Kidney epithelial cell (primary cell): ENCODE data around the gene AAK1. TPM values are rescaled to one million over a fixed set of nuclear protein-coding genes. Genes with fewer than 3 reads are reported as not detected.
"Not testable (repeated sequence)": the region's sequence is repeated elsewhere in the genome, so short reads cannot be mapped to it uniquely, and the experiment has no call there.

ENCODE experiments used
- DNase-seq: peaks from one replicate; pipeline ENCODE4 v3.0.0-alpha.2; 2010; ENCODE audit warnings: low read depth
- H3K27me3 ChIP-seq: 2 replicates; pipeline ENCODE4 v1.6.0; 2011; ENCODE audit warnings: low read length; ENCODE audit not compliant: control insufficient read depth, insufficient read depth
- H3K36me3 ChIP-seq: 2 replicates; pipeline ENCODE4 v1.5.1; 2011; ENCODE audit warnings: low read length; ENCODE audit not compliant: control insufficient read depth, insufficient read depth
- H3K4me3 ChIP-seq: 2 replicates; pipeline ENCODE4 v1.5.1; 2011; ENCODE audit warnings: low read depth, mild to moderate bottlenecking, control low read depth, low read length
- CTCF ChIP-seq: IDR thresholded peaks from 2 replicates; pipeline ENCODE4 v1.5.1; 2011; ENCODE audit warnings: mild to moderate bottlenecking, moderate library complexity, low read length, control low read depth, inconsistent platforms; ENCODE audit not compliant: insufficient read depth, poor library complexity, severe bottlenecking
- total RNA-seq: library from RNA; depleted of rRNA; stranded (reverse); fragments of >200 nt; gene quantifications from 2 replicates; pipeline ENCODE4 v1.2.3, GENCODE V29; 2015

Gene AAK1
- total RNA-seq, 1 donor from 2014 or later = 32.5 TPM

GRCh38 chr2:69652206-69652605 lies 8.7 kb upstream of the AAK1 start:
- peak; percentile 65 for DNase-seq

GRCh38 chr2:69647196-69647595 lies 3.7 kb upstream of the AAK1 start:
- not testable (repeated sequence) for H3K36me3 ChIP-seq, H3K27me3 ChIP-seq, H3K4me3 ChIP-seq, DNase-seq

More at GRCh38 chr2:69652206-69652605, 8.7 kb upstream of the AAK1 start:
- Histone ChIP-seq H3K27me3 (no peaks in the 10 kb centered on the region), H3K36me3 (no peaks in the 10 kb centered on the region), H3K4me3 (no peak overlapping the region)
- TF ChIP-seq CTCF = no peak

GRCh38 chr2:69646714-69647113 lies 3.2 kb upstream of the AAK1 start:
- no peak for DNase-seq
- no peak for TF ChIP-seq CTCF
- Histone ChIP-seq H3K4me3 (no peak overlapping the region), H3K36me3 (no peaks in the 10 kb centered on the region), H3K27me3 (no peaks in the 10 kb centered on the region)

GRCh38 chr2:69645921-69646320 lies 2.4 kb upstream of the AAK1 start:
- Histone ChIP-seq H3K4me3 (no peak overlapping the region), H3K36me3 (no peaks in the 10 kb centered on the region), H3K27me3 (no peaks in the 10 kb centered on the region)
- DNase-seq = no peak
- TF ChIP-seq CTCF = no peak

GRCh38 chr2:69645031-69645431 lies 1.5 kb upstream of the AAK1 start:
- Histone ChIP-seq H3K27me3 (no peaks in the 10 kb centered on the region), H3K36me3 (no peaks in the 10 kb centered on the region), H3K4me3 (peak overlapping the region; percentile 88)
- TF ChIP-seq CTCF = no peak
- no peak for DNase-seq

GRCh38 chr2:69644506-69644979 lies 1.0 kb upstream of the AAK1 start:
- H3K4me3 ChIP-seq = peak overlapping the region; percentile 88
- TF ChIP-seq CTCF = no peak
- H3K27me3 ChIP-seq = no peaks in the 10 kb centered on the region
- no peaks in the 10 kb centered on the region for H3K36me3 ChIP-seq
- no peak for DNase-seq
